IMR-90 (cell line): ENCODE results near the gene UMOD. TPM values are rescaled to one million over a fixed set of nuclear protein-coding genes. Genes with fewer than 3 reads are reported as not detected.

Source experiments
- ATAC-seq: fragments of 200-7000 bp; cut with Tn5 transposase; 2 replicates; pipeline ENCODE4 v1.9.1; 2020; ENCODE audit warnings: low read depth, mild to moderate bottlenecking, moderate library complexity
- BruUV-seq: library from RNA; stranded (reverse); fragments of 400-500 nt; replicated peaks from 2 replicates; lab custom pipeline; 2021; lab: Mats Ljungman, UMichigan
- CTCF ChIA-PET: fragments of 300-600 bp; formaldehyde crosslinking; extraction: SDS; loops from one replicate; lab custom pipeline; 2021; ENCODE audit warnings: antibody characterized with exemption; lab: Yijun Ruan, JAX
- POLR2A ChIA-PET: fragments of 300-600 bp; sonication (Branson Sonifier 250); formaldehyde crosslinking; loops from one replicate; lab custom pipeline; 2022; ENCODE audit warnings: antibody characterized with exemption; ENCODE audit not compliant: unreplicated experiment; lab: Charles Lee
- DNase-seq: peaks from one replicate; pipeline ENCODE4 v3.0.0; 2013
- H2AFZ ChIP-seq: replicated peaks from 2 replicates; pipeline ENCODE3; 2013; ENCODE audit warnings: low read length, mild to moderate bottlenecking; ENCODE audit not compliant: poor library complexity
- H2AK5ac ChIP-seq: 2 replicates; pipeline ENCODE4 v1.6.1; 2013; ENCODE audit warnings: low read depth, low read length, inconsistent platforms
- H2AK9ac ChIP-seq: replicated peaks from 2 replicates; pipeline ENCODE3; 2013; ENCODE audit warnings: mild to moderate bottlenecking, low read depth, low read length, moderate library complexity; ENCODE audit not compliant: poor library complexity
- H2BK120ac ChIP-seq: 2 replicates; pipeline ENCODE4 v1.6.1; 2013; ENCODE audit warnings: low read depth, low read length, inconsistent platforms
- H2BK15ac ChIP-seq: 3 replicates; pipeline ENCODE4 v1.6.1; 2013; ENCODE audit warnings: low read depth, low read length, inconsistent platforms
- H2BK20ac ChIP-seq: 2 replicates; pipeline ENCODE4 v1.6.1; 2013; ENCODE audit warnings: low read depth, mild to moderate bottlenecking, inconsistent platforms, low read length, moderate library complexity
- H2BK5ac ChIP-seq: 2 replicates; pipeline ENCODE4 v1.6.1; 2013; ENCODE audit warnings: mild to moderate bottlenecking, low read depth, low read length, inconsistent platforms; ENCODE audit not compliant: poor library complexity, severe bottlenecking
- H3K14ac ChIP-seq: replicated peaks from 2 replicates; pipeline ENCODE4 v1.6.1; 2013; ENCODE audit warnings: low read depth, low read length, inconsistent platforms
- H3K18ac ChIP-seq: 2 replicates; pipeline ENCODE4 v1.6.1; 2013; ENCODE audit warnings: low read depth, low read length, control low read depth
- H3K23ac ChIP-seq: 2 replicates; pipeline ENCODE4 v1.6.1; 2013; ENCODE audit warnings: low read depth, low read length, inconsistent platforms
- H3K27ac ChIP-seq: 2 replicates; pipeline ENCODE4 v1.5.1; 2013; ENCODE audit warnings: mild to moderate bottlenecking, control low read depth, low read length; ENCODE audit not compliant: insufficient read depth
- H3K27me3 ChIP-seq: 2 replicates; pipeline ENCODE4 v1.6.1; 2013; ENCODE audit warnings: low read length; ENCODE audit not compliant: control insufficient read depth, insufficient read depth
- H3K36me3 ChIP-seq: 2 replicates; pipeline ENCODE4 v1.6.1; 2013; ENCODE audit warnings: low read length, mixed read lengths; ENCODE audit not compliant: control insufficient read depth, insufficient read depth
- H3K4ac ChIP-seq: 2 replicates; pipeline ENCODE4 v1.6.1; 2013; ENCODE audit warnings: low read depth, low read length, inconsistent platforms
- H3K4me1 ChIP-seq: 2 replicates; pipeline ENCODE4 v1.6.1; 2013; ENCODE audit warnings: low read length, mixed read lengths; ENCODE audit not compliant: control insufficient read depth, insufficient read depth
- H3K4me2 ChIP-seq: 2 replicates; pipeline ENCODE4 v1.6.1; 2013; ENCODE audit warnings: low read depth, mild to moderate bottlenecking, control low read depth, low read length, moderate library complexity
- H3K4me3 ChIP-seq: 2 replicates; pipeline ENCODE4 v1.5.1; 2013; ENCODE audit warnings: low read depth, mild to moderate bottlenecking, control low read depth, low read length, moderate library complexity; ENCODE audit not compliant: insufficient read depth
- H3K56ac ChIP-seq: 2 replicates; pipeline ENCODE4 v1.6.1; 2013; ENCODE audit warnings: low read length, inconsistent platforms; ENCODE audit not compliant: insufficient read depth; ENCODE audit errors: extremely low read depth
- H3K79me1 ChIP-seq, 2 experiments: 2 replicates each; pipeline ENCODE4 v1.6.1; 2013; ENCODE audit warnings: low read length in 2 of 2, inconsistent platforms in 1 of 2, low read depth in 1 of 2
- H3K9ac ChIP-seq: 2 replicates; pipeline ENCODE4 v1.6.1; 2013; ENCODE audit warnings: low read depth, low read length, control low read depth
- H3K9me1 ChIP-seq: 2 replicates; pipeline ENCODE4 v1.6.1; 2013; ENCODE audit warnings: low read length, inconsistent platforms; ENCODE audit not compliant: insufficient read depth
- H3K9me3 ChIP-seq: 2 replicates; pipeline ENCODE4 v1.6.1; 2013; ENCODE audit warnings: low read length; ENCODE audit not compliant: control insufficient read depth, insufficient read depth
- H4K20me1 ChIP-seq: 2 replicates; pipeline ENCODE4 v1.6.1; 2013; ENCODE audit warnings: low read length, inconsistent platforms; ENCODE audit not compliant: insufficient read depth
- H4K5ac ChIP-seq: 2 replicates; pipeline ENCODE4 v1.6.1; 2013; ENCODE audit warnings: mild to moderate bottlenecking, low read depth, low read length, control low read depth
- H4K8ac ChIP-seq, 2 experiments: 2 replicates each; pipeline ENCODE4 v1.6.1; 2013; ENCODE audit warnings: low read depth in 2 of 2, low read length in 2 of 2, control low read depth in 1 of 2, inconsistent platforms in 1 of 2
- H4K91ac ChIP-seq: 2 replicates; pipeline ENCODE4 v1.6.1; 2013; ENCODE audit warnings: low read depth, low read length, inconsistent platforms; ENCODE audit not compliant: insufficient read depth
- BHLHE40 ChIP-seq: fragments of 150-350 bp; IDR thresholded peaks from 2 replicates; pipeline ENCODE4 v1.6.1; 2016; ENCODE audit warnings: mild to moderate bottlenecking, low read depth, low read length
- CEBPB ChIP-seq: IDR thresholded peaks from 2 replicates; pipeline ENCODE4 v1.6.1; 2012; ENCODE audit warnings: low read depth, low read length, improper control_type of control experiment
- CHD1 ChIP-seq: IDR thresholded peaks from 2 replicates; pipeline ENCODE4 v1.6.1; 2012; ENCODE audit warnings: low read depth, low read length, improper control_type of control experiment
- CTCF ChIP-seq: conservative IDR thresholded peaks from 2 replicates; pipeline ENCODE4 v1.5.1; 2012; ENCODE audit warnings: mild to moderate bottlenecking, low read depth, low read length, improper control_type of control experiment
- ELK1 ChIP-seq: fragments of 150-350 bp; IDR thresholded peaks from 2 replicates; pipeline ENCODE4 v1.6.1; 2016; ENCODE audit warnings: low read depth, mild to moderate bottlenecking, low read length, moderate library complexity, borderline replicate concordance
- FOS ChIP-seq: fragments of 150-350 bp; IDR thresholded peaks from 2 replicates; pipeline ENCODE4 v1.6.1; 2016; ENCODE audit warnings: low read depth, low read length
- MAFK ChIP-seq: IDR thresholded peaks from 2 replicates; pipeline ENCODE4 v1.6.1; 2012; ENCODE audit warnings: low read depth, low read length, improper control_type of control experiment
- MAZ ChIP-seq: IDR thresholded peaks from 2 replicates; pipeline ENCODE4 v1.6.1; 2012; ENCODE audit warnings: low read depth, mild to moderate bottlenecking, low read length, improper control_type of control experiment, moderate library complexity, borderline replicate concordance
- MXI1 ChIP-seq: IDR thresholded peaks from 2 replicates; pipeline ENCODE4 v1.6.1; 2012; ENCODE audit warnings: low read depth, mild to moderate bottlenecking, low read length, moderate library complexity, borderline replicate concordance
- NFE2L2 ChIP-seq: fragments of 150-350 bp; IDR thresholded peaks from 2 replicates; pipeline ENCODE4 v1.6.1; 2016; ENCODE audit warnings: low read depth, mild to moderate bottlenecking, low read length
- POLR2A ChIP-seq: IDR thresholded peaks from 2 replicates; pipeline ENCODE4 v1.6.1; 2012; ENCODE audit warnings: mild to moderate bottlenecking, low read depth, low read length
- RAD21 ChIP-seq: IDR thresholded peaks from 2 replicates; pipeline ENCODE4 v1.6.1; 2012; ENCODE audit warnings: low read length, improper control_type of control experiment
- RCOR1 ChIP-seq: IDR thresholded peaks from 2 replicates; pipeline ENCODE4 v1.6.1; 2012; ENCODE audit warnings: mild to moderate bottlenecking, low read length, improper control_type of control experiment; ENCODE audit not compliant: insufficient replicate concordance
- RFX5 ChIP-seq: IDR thresholded peaks from 2 replicates; pipeline ENCODE4 v1.8.0; 2012; ENCODE audit warnings: low read depth, mild to moderate bottlenecking, low read length, moderate library complexity
- SMC3 ChIP-seq: fragments of 150-350 bp; IDR thresholded peaks from 2 replicates; pipeline ENCODE4 v1.6.1; 2016; ENCODE audit warnings: low read depth, mild to moderate bottlenecking, antibody characterized with exemption, low read length, moderate library complexity
- USF2 ChIP-seq: fragments of 150-350 bp; IDR thresholded peaks from 2 replicates; pipeline ENCODE4 v1.6.1; 2017; ENCODE audit warnings: mild to moderate bottlenecking, antibody characterized with exemption, low read length, low read depth
- WGBS, 2 experiments: methylation state at CpG; one replicate each; pipeline versions ENCODE4 v1.1.5 to v1.1.7; 2013; ENCODE audit warnings: missing lambda C conversion rate in 2 of 2; ENCODE audit not compliant: insufficient read length in 1 of 2; ENCODE audit errors: extremely low coverage in 2 of 2; 5-methylcytosine and 5-hydroxymethylcytosine counted together
- dilution Hi-C: fragments of 300-500 bp; cut with HindIII; formaldehyde crosslinking; loops from one replicate; pipeline ENCODE4 v1.14.3; 2018; ENCODE audit warnings: low sequenced_read_pairs; ENCODE audit not compliant: unreplicated experiment
- in situ Hi-C: fragments of 300-500 bp; cut with MboI; formaldehyde crosslinking; loops from 3 replicates; pipeline ENCODE4 v1.14.3; 2019; ENCODE audit warnings: low sequenced_read_pairs, inconsistent platforms, mixed read lengths
- intact Hi-C: fragments of 100-400 bp; cut with micrococcal nuclease; formaldehyde crosslinking; loops from 2 replicates; pipeline ENCODE4 v1.10.0; 2022
- polyA plus RNA-seq, 3 experiments: library from polyadenylated mRNA; depleted of rRNA; stranded (reverse); fragments of >200 nt; gene quantifications; 2 replicates each; pipeline ENCODE4 v1.2.3, GENCODE V29; 2012; ENCODE audit warnings: low replicate concordance in 1 of 3
- total RNA-seq: library from RNA; depleted of rRNA; stranded (reverse); fragments of >200 nt; gene quantifications from 2 replicates; pipeline ENCODE4 v1.2.3, GENCODE V29; 2012

UMOD gene
- total and polyA plus RNA-seq, 2 of the 4 experiments (the other 2 are of a cell fraction): not detected

GRCh38 chr16:20395946-20396345 is 43.4 kb upstream of the UMOD start:
- peaks cover 3% of the 10 kb centered on the region; the same call in 1 of the 2 replicates for H3K9me3 ChIP-seq
- no CpG with 5 or more reads among the region's 2 CpGs for whole genome bisulfite sequencing, 2 experiments
- no peaks in the 10 kb centered on the region for H4K20me1 ChIP-seq
- H3K36me3 ChIP-seq: no peaks in the 10 kb centered on the region
- no peak overlapping the region for H3K4me2 ChIP-seq
- no peak overlapping the region for H4K8ac ChIP-seq
- H3K27me3 ChIP-seq: no peaks in the 10 kb centered on the region
- no peaks in the 10 kb centered on the region for H3K9me1 ChIP-seq
- DNase-seq (no peak), ATAC-seq (no peak)
- TF ChIP-seq MXI1 (no peak), ELK1 (no peak), USF2 (no peak), CHD1 (no peak), RCOR1 (no peak), BHLHE40 (no peak), MAFK (no peak), SMC3 (no peak), NFE2L2 (no peak), RAD21 (no peak), FOS (no peak), RFX5 (no peak), CEBPB (no peak), CTCF (no peak), POLR2A (no peak), MAZ (no peak)
- POLR2A ChIA-PET: no interaction called here
- no peaks in the 10 kb centered on the region for H3K4me1 ChIP-seq
- BruUV-seq: no TSS peak
- intact Hi-C loops (no loop called here), in situ Hi-C loops (loop anchor here (25.0 kb wide), 1 partner anchor 784 kb away; no protein-coding TSS in a partner anchor), dilution Hi-C loops (no loop called here)
- H3K18ac ChIP-seq: no peak overlapping the region
- H2BK20ac ChIP-seq: no peak overlapping the region
- no peak overlapping the region for H3K4me3 ChIP-seq
- H3K14ac ChIP-seq: no peak overlapping the region
- no peak overlapping the region for H4K5ac ChIP-seq
- no peaks in the 10 kb centered on the region for H3K79me1 ChIP-seq
- no peak overlapping the region for H3K9ac ChIP-seq
- H4K91ac ChIP-seq: no peak overlapping the region
- H3K23ac ChIP-seq: no peak overlapping the region
- CTCF ChIA-PET: no interaction called here
- no peak overlapping the region for H3K4ac ChIP-seq
- no peak overlapping the region for H2BK120ac ChIP-seq
- H2BK5ac ChIP-seq: no peak overlapping the region
- no peak overlapping the region for H2AK9ac ChIP-seq
- H2AK5ac ChIP-seq: no peak overlapping the region
- no peak overlapping the region for H3K56ac ChIP-seq
- no peak overlapping the region for H2BK15ac ChIP-seq
- no peak overlapping the region for H3K27ac ChIP-seq
- no peak overlapping the region for H2AFZ ChIP-seq
